Cortex of kidney (tissue), 1 donor: ENCODE results near the gene AACS.

ENCODE experiments used
- DNase-seq: peaks from one replicate; lab custom pipeline; 2025; lab: John Stamatoyannopoulos, UW

AACS gene

GRCh38 chr12:125185740-125186470, 120.7 kb downstream of the AACS start, which contains the start of gene TMEM132B:
Gene TMEM132B, plus strand, starts transcription at chr12:125186386.
- DNase-seq, result peak; percentile 13

- no peak for DNase-seq
Observed at GRCh38 chr12:125186471-125187147, 121.4 kb downstream of the AACS start.

GRCh38 chr12:125187148-125187745, 122.0 kb downstream of the AACS start:
- no peak for DNase-seq

- DNase-seq, result no peak
Observed at GRCh38 chr12:125187780-125188741, 122.8 kb downstream of the AACS start.

GRCh38 chr12:125189015-125189414, 123.8 kb downstream of the AACS start:
- no peak for DNase-seq

GRCh38 chr12:125189502-125189901, 124.3 kb downstream of the AACS start:
- DNase-seq, result no peak

GRCh38 chr12:125191361-125192087, 126.3 kb downstream of the AACS start:
- DNase-seq, result no peak

- no peak for DNase-seq
Observed at GRCh38 chr12:125192690-125193221, 127.5 kb downstream of the AACS start.
